ENCODE data around the gene HNMT.

The HNMT gene

DNA sequence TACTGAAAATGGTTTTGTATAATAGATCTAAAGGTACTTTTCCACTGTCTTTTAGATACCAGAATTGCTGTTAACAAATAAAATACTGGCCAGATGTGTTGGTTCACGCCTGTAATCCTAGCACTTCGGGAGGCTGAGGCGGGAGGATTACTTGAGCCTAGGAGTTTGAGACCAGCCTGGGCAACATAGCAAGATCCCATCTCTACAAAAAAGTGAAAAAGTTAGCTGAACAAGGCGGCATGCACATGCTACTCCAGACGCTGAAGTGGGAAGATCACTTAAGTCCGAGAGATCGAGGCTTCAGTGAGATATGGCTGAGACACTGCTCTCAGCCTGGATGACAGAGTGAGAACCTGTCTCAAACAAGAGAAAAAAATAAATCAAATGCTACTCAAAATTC, 2.8 kb downstream of the HNMT start:
- H3K9me3 ChIP-seq (ENCODE audit: control insufficient read depth, insufficient read depth, low read length): no peaks in the 10 kb centered on the region
- no peaks in the 10 kb centered on the region for H3K9me2 ChIP-seq (replicated peaks; ENCODE audit: control insufficient read depth, low read length)
- H4K20me1 ChIP-seq (ENCODE audit: control insufficient read depth, insufficient read depth, low read depth, low read length): no peaks in the 10 kb centered on the region
- H3F3A ChIP-seq (ENCODE audit: control insufficient read depth, insufficient read depth): no peaks in the 10 kb centered on the region
- TF ChIP-seq EZH2phosphoT487 (IDR thresholded peaks at IDR 0.05; ENCODE audit: borderline replicate concordance, low read length): no peak
- TF ChIP-seq, protein P1, sequence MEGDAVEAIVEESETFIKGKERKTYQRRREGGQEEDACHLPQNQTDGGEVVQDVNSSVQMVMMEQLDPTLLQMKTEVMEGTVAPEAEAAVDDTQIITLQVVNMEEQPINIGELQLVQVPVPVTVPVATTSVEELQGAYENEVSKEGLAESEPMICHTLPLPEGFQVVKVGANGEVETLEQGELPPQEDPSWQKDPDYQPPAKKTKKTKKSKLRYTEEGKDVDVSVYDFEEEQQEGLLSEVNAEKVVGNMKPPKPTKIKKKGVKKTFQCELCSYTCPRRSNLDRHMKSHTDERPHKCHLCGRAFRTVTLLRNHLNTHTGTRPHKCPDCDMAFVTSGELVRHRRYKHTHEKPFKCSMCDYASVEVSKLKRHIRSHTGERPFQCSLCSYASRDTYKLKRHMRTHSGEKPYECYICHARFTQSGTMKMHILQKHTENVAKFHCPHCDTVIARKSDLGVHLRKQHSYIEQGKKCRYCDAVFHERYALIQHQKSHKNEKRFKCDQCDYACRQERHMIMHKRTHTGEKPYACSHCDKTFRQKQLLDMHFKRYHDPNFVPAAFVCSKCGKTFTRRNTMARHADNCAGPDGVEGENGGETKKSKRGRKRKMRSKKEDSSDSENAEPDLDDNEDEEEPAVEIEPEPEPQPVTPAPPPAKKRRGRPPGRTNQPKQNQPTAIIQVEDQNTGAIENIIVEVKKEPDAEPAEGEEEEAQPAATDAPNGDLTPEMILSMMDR (IDR thresholded peaks at IDR 0.05; ENCODE audit: low read depth, low read length, poor library complexity, severe bottlenecking): no peak
- no peaks in the 10 kb centered on the region for H3K4me1 ChIP-seq (ENCODE audit: control insufficient read depth, low read length)
- no peak overlapping the region for H3K4me3 ChIP-seq (ENCODE audit: low read length)
- H3K27me3 ChIP-seq (ENCODE audit: control insufficient read depth, low read length): no peaks in the 10 kb centered on the region
- H3K36me3 ChIP-seq (ENCODE audit: control insufficient read depth, low read length): no peaks in the 10 kb centered on the region
- no peak overlapping the region for H3K27ac ChIP-seq (ENCODE audit: low read depth, low read length)
- no peaks in the 10 kb centered on the region for H3K79me2 ChIP-seq (ENCODE audit: control insufficient read depth, low read length)
- no peak overlapping the region for H3K4me2 ChIP-seq (ENCODE audit: low read length)

DNA sequence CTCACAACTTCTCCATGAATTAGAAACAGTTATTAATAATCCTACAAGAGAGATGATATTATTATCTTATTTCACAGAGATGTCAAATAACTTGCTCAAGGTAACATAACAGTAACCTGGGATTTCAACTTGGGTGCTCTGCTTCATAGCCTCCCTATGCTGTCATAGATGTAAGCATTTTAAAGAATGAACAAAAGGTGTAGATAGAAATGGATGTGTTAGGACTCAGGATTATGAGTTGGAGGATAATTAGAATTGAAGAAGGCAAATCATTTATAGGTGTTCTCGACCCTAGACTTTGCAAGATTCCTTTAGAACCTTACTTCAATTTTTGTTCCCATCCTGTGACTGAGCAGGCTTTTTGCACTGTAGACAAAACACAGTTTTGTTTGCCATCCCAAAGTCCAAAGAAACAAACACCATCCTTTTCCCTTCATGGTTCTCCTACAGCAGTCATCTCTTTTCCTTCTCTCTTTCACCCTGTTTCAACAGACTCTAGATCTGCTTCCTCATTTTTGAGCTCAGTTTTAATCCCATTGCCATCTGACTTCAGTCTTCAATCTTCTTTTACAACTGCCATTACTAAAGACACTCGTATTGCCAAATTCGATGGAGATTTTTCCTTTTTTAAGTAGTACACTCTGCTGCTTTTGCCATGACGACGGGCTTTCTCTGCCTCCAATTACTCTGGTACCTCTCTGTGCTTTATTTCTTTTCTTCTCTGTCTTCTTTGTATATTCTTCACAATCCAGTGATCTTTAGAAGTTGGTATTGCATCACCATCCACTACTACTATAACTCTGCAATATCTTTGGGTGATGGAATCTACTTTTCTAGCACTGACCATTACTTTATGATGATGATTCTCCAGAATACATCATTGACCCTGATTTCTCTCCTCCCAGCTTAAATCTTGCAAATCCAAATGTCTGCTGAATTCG, 4.5 kb downstream of the HNMT start:
- Histone ChIP-seq H3K79me2 (ENCODE audit: control insufficient read depth, low read length) (no peaks in the 10 kb centered on the region), H3K9me3 (ENCODE audit: control insufficient read depth, insufficient read depth, low read length) (no peaks in the 10 kb centered on the region), H3K9me2 (replicated peaks; ENCODE audit: control insufficient read depth, low read length) (no peaks in the 10 kb centered on the region), H3K36me3 (ENCODE audit: control insufficient read depth, low read length) (no peaks in the 10 kb centered on the region), H3K27me3 (ENCODE audit: control insufficient read depth, low read length) (no peaks in the 10 kb centered on the region), H3F3A (ENCODE audit: control insufficient read depth, insufficient read depth) (no peaks in the 10 kb centered on the region), H3K4me1 (ENCODE audit: control insufficient read depth, low read length) (no peaks in the 10 kb centered on the region), H3K4me2 (ENCODE audit: low read length) (no peak overlapping the region), H4K20me1 (ENCODE audit: control insufficient read depth, insufficient read depth, low read depth, low read length) (no peaks in the 10 kb centered on the region), H3K4me3 (ENCODE audit: low read length) (no peak overlapping the region), H3K27ac (ENCODE audit: low read depth, low read length) (no peak overlapping the region)
- TF ChIP-seq, protein P1 (IDR thresholded peaks at IDR 0.05; ENCODE audit: low read depth, low read length, poor library complexity, severe bottlenecking): no peak

DNA sequence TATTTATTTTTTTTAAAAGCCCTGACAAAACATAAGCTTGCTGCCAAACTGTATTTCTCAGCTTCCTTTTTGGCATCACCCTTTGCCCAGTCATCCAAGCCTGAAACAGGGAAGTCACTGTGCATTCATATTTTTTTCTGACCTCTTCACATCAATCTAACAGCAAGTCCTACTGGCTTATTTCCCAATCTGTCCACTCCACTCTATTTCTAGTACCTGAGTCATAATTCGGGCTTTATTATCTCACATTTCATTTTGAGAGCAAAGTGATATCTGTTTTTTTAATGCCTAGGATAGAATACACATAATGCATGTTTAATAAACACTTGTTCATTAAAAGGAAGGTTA, 5.1 kb downstream of the HNMT start:
- H3K27me3 ChIP-seq (ENCODE audit: control insufficient read depth, low read length): no peaks in the 10 kb centered on the region
- no peak for TF ChIP-seq EZH2phosphoT487 (IDR thresholded peaks at IDR 0.05; ENCODE audit: borderline replicate concordance, low read length)
- TF ChIP-seq, protein P1 (IDR thresholded peaks at IDR 0.05; ENCODE audit: low read depth, low read length, poor library complexity, severe bottlenecking): no peak
- no peaks in the 10 kb centered on the region for H3K79me2 ChIP-seq (ENCODE audit: control insufficient read depth, low read length)
- no peak overlapping the region for H3K4me2 ChIP-seq (ENCODE audit: low read length)
- no peaks in the 10 kb centered on the region for H3K9me2 ChIP-seq (replicated peaks; ENCODE audit: control insufficient read depth, low read length)
- H4K20me1 ChIP-seq (ENCODE audit: control insufficient read depth, insufficient read depth, low read depth, low read length): no peaks in the 10 kb centered on the region
- H3F3A ChIP-seq (ENCODE audit: control insufficient read depth, insufficient read depth): no peaks in the 10 kb centered on the region
- no peaks in the 10 kb centered on the region for H3K4me1 ChIP-seq (ENCODE audit: control insufficient read depth, low read length)
- H3K9me3 ChIP-seq (ENCODE audit: control insufficient read depth, insufficient read depth, low read length): no peaks in the 10 kb centered on the region
- H3K4me3 ChIP-seq (ENCODE audit: low read length): no peak overlapping the region
- H3K36me3 ChIP-seq (ENCODE audit: control insufficient read depth, low read length): no peaks in the 10 kb centered on the region
- H3K27ac ChIP-seq (ENCODE audit: low read depth, low read length): no peak overlapping the region
